ENCODE data around the gene GRB7. TPM values are rescaled to one million over a fixed set of nuclear protein-coding genes. Genes with fewer than 3 reads are reported as not detected.

Gene GRB7
- total and polyA plus RNA-seq, 2 experiments from 2014 or later: 12.8 to 28.9 TPM

GRCh38 chr17:39746145-39746461 is 8.4 kb downstream of the GRB7 start:
- H3K9me3 Mint-ChIP-seq: no peaks in the 10 kb centered on the region
- TF ChIP-seq ZNF331 (CRISPR knock-in tag; IDR thresholded peaks at IDR 0.05; ENCODE audit: low read depth): no peak
- TF ChIP-seq EZH2 (IDR thresholded peaks at IDR 0.05; ENCODE audit: low read depth, unreplicated experiment): no peak
- no peak for TF ChIP-seq CTCF (conservative IDR thresholded peaks at IDR 0.05; ENCODE audit: low read depth in 2 of 2)
- TF ChIP-seq ZNF114 (CRISPR knock-in tag; IDR thresholded peaks at IDR 0.05): no peak
- no peak for TF ChIP-seq NANOG (IDR thresholded peaks at IDR 0.05; ENCODE audit: borderline replicate concordance)
- H3K79me2 ChIP-seq (replicated peaks; ENCODE audit: insufficient read depth): peaks cover 11% of the 10 kb centered on the region
- H3K4me3 ChIP-seq: no peak overlapping the region
- ATAC-seq (no peak), DNase-seq (ENCODE audit: low spot score) (no peak)
- H3K27me3 ChIP-seq (ENCODE audit: insufficient read depth): no peaks in the 10 kb centered on the region
- peaks cover 38% of the 10 kb centered on the region for H3K36me3 Mint-ChIP-seq (ENCODE audit: low read depth)
- peaks cover 7% of the 10 kb centered on the region for H3K4me1 Mint-ChIP-seq
- no peak overlapping the region for H3K27ac Mint-ChIP-seq
- peaks cover 3% of the 10 kb centered on the region; the same call in 1 of the 2 replicates for H3F3A ChIP-seq (replicated peaks; ENCODE audit: low read depth)
- H3K36me3 ChIP-seq (ENCODE audit: insufficient read depth): no peaks in the 10 kb centered on the region
- no peak overlapping the region for H2AFZ ChIP-seq
- H3K27me3 Mint-ChIP-seq (ENCODE audit: insufficient read depth, low read depth, poor library complexity): peaks cover 10% of the 10 kb centered on the region
- no peak overlapping the region for H3K4me2 ChIP-seq
- no peak overlapping the region for H3K27ac ChIP-seq (ENCODE audit: low read depth)
- no peaks in the 10 kb centered on the region for H3K9me2 ChIP-seq (ENCODE audit: insufficient read depth)
- no peak overlapping the region for H3K4me3 Mint-ChIP-seq
- H4K20me1 ChIP-seq (replicated peaks; ENCODE audit: insufficient read depth): no peaks in the 10 kb centered on the region
- H3K4me1 ChIP-seq (ENCODE audit: insufficient read depth): peaks cover 5% of the 10 kb centered on the region

- H4K20me1 ChIP-seq (replicated peaks; ENCODE audit: insufficient read depth): no peaks in the 10 kb centered on the region
- peaks cover 10% of the 10 kb centered on the region for H3K27me3 Mint-ChIP-seq (ENCODE audit: insufficient read depth, low read depth, poor library complexity)
- H3F3A ChIP-seq (replicated peaks; ENCODE audit: low read depth): 0 out of 2 replicates have a peak, but pooled peaks cover 2% of the 10 kb centered on the region
- H3K4me3 ChIP-seq: no peak overlapping the region
- H3K4me1 ChIP-seq (ENCODE audit: insufficient read depth): peaks cover 7% of the 10 kb centered on the region; the same call in 1 of the 2 replicates
- no peak overlapping the region for H3K4me2 ChIP-seq
- H3K9me3 Mint-ChIP-seq: no peaks in the 10 kb centered on the region; the same call in 2 of the 3 replicates
- no peak overlapping the region for H2AFZ ChIP-seq
- peaks cover 35% of the 10 kb centered on the region for H3K36me3 Mint-ChIP-seq (ENCODE audit: low read depth)
- H3K36me3 ChIP-seq (ENCODE audit: insufficient read depth): no peaks in the 10 kb centered on the region
- no peak overlapping the region for H3K4me3 Mint-ChIP-seq
- no peaks in the 10 kb centered on the region for H3K9me2 ChIP-seq (ENCODE audit: insufficient read depth)
- 0 out of 2 replicates have a peak, but pooled peaks cover 2% of the 10 kb centered on the region for H3K27me3 ChIP-seq (ENCODE audit: insufficient read depth)
- no peak overlapping the region; the same call in 1 of the 2 replicates for H3K27ac Mint-ChIP-seq
- DNase-seq (ENCODE audit: low spot score): no peak
- H3K4me1 Mint-ChIP-seq: peaks cover 19% of the 10 kb centered on the region
- H3K79me2 ChIP-seq (replicated peaks; ENCODE audit: insufficient read depth): no peaks in the 10 kb centered on the region
- H3K27ac ChIP-seq (ENCODE audit: low read depth): no peak overlapping the region
- ATAC-seq: no peak
- TF ChIP-seq POLR2AphosphoS5 (IDR thresholded peaks at IDR 0.05; ENCODE audit: low read depth) (no peak), ZNF114 (CRISPR knock-in tag; IDR thresholded peaks at IDR 0.05) (no peak), STAT1 (IDR thresholded peaks at IDR 0.05; ENCODE audit: unreplicated experiment) (no peak), EZH2phosphoT487 (IDR thresholded peaks at IDR 0.05; ENCODE audit: unreplicated experiment) (no peak), ZNF462 (CRISPR knock-in tag; IDR thresholded peaks at IDR 0.05) (no peak), NANOG (IDR thresholded peaks at IDR 0.05; ENCODE audit: borderline replicate concordance) (no peak), REST (IDR thresholded peaks at IDR 0.05; ENCODE audit: unreplicated experiment) (no peak), JUNB (IDR thresholded peaks at IDR 0.05; ENCODE audit: unreplicated experiment) (no peak)
Observed at GRCh38 chr17:39747745-39748144, 10.0 kb downstream of the GRB7 start.

All from GM23338 (cell line).